ENCODE results near the gene NFATC1. TPM values are rescaled to one million over a fixed set of nuclear protein-coding genes. Genes with fewer than 3 reads are reported as not detected.

NFATC1 gene
- total RNA-seq, 6 donors from 2014 or later: 13.6 to 39.5 (median 20.3) TPM

DNA sequence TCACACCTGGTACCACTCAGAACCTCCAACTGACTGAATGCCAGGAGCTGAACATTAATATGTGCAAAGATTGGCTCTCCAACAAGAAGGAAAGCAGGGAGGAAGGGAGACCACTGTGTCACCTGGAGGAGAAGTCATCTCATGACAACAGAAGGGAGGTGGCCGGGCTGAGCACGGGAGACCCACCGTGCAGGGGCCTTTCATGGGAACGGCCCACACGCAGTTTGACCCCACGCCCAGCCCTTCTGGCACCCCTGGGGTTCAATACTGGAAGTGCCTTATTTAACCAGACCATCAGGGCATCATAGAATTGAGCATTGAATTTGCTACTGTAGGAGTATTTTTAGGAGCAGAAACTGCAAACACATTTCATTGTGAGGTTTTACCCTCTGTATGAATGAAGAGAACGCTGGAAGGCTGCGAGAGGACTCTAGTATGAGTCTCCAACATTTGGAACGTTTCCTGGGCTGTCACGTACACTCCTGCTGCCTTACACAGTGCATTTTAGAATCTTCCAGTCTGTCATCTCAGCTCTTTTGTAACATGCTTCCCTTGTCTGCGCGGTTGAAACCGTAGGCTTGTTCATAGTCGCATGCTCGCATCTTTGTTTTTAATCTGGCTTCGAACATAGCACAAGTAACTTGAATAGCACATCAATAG lies 132.1 kb downstream of the NFATC1 start:
- no peak overlapping the region for H3K4me3 ChIP-seq
- peaks cover 0 to 29% (median 6%) of the 10 kb centered on the region in 4 donors for H3K36me3 ChIP-seq
- no peaks in the 10 kb centered on the region for H3K27me3 ChIP-seq
- ATAC-seq (ENCODE audit: low FRiP score in 2 of 2): no peak
- TF ChIP-seq POLR2AphosphoS5 (IDR thresholded peaks at IDR 0.05): no peak
- TF ChIP-seq EP300 (IDR thresholded peaks at IDR 0.05): no peak
- TF ChIP-seq, protein P1, sequence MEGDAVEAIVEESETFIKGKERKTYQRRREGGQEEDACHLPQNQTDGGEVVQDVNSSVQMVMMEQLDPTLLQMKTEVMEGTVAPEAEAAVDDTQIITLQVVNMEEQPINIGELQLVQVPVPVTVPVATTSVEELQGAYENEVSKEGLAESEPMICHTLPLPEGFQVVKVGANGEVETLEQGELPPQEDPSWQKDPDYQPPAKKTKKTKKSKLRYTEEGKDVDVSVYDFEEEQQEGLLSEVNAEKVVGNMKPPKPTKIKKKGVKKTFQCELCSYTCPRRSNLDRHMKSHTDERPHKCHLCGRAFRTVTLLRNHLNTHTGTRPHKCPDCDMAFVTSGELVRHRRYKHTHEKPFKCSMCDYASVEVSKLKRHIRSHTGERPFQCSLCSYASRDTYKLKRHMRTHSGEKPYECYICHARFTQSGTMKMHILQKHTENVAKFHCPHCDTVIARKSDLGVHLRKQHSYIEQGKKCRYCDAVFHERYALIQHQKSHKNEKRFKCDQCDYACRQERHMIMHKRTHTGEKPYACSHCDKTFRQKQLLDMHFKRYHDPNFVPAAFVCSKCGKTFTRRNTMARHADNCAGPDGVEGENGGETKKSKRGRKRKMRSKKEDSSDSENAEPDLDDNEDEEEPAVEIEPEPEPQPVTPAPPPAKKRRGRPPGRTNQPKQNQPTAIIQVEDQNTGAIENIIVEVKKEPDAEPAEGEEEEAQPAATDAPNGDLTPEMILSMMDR (IDR thresholded peaks at IDR 0.05): no peak
- TF ChIP-seq POLR2A (IDR thresholded peaks at IDR 0.05): no peak
- H3K4me1 ChIP-seq: peaks cover 10 to 17% (median 14%) of the 10 kb centered on the region in 4 donors
- 95% methylated on average over 12 to 16 of the region's 16 CpGs for WGBS, 2 donors
- peak overlapping the region in 2 of 4 donors; percentile 13 to 77 for H3K27ac ChIP-seq
- no peaks in the 10 kb centered on the region for H3K9me3 ChIP-seq
- peak in 1 of 2 donors; percentile 16 for DNase-seq

- DNase-seq (no peak), ATAC-seq (ENCODE audit: low FRiP score in 2 of 2) (no peak)
- H3K36me3 ChIP-seq: peaks cover 0 to 29% (median 6%) of the 10 kb centered on the region in 4 donors
- TF ChIP-seq, protein P1 (IDR thresholded peaks at IDR 0.05): no peak
- TF ChIP-seq POLR2A (IDR thresholded peaks at IDR 0.05) (no peak), POLR2AphosphoS5 (IDR thresholded peaks at IDR 0.05) (no peak), EP300 (IDR thresholded peaks at IDR 0.05) (no peak)
- H3K9me3 ChIP-seq: no peaks in the 10 kb centered on the region
- peaks cover 10 to 16% (median 14%) of the 10 kb centered on the region in 4 donors for H3K4me1 ChIP-seq
- 94 to 96% methylated on average over 17 of the region's 17 CpGs for WGBS, 2 donors
- no peak overlapping the region for H3K27ac ChIP-seq
- H3K27me3 ChIP-seq: no peaks in the 10 kb centered on the region
- no peak overlapping the region for H3K4me3 ChIP-seq
These were observed 132.6 kb downstream of the NFATC1 start for GRCh38 chr18:79528316-79528695.

GRCh38 chr18:79528846-79529245 lies 133.1 kb downstream of the NFATC1 start:
- Histone ChIP-seq H3K4me1 (peaks cover 10 to 14% (median 11%) of the 10 kb centered on the region in 4 donors), H3K9me3 (no peaks in the 10 kb centered on the region), H3K4me3 (no peak overlapping the region), H3K27me3 (no peaks in the 10 kb centered on the region), H3K36me3 (peaks cover 0 to 29% (median 6%) of the 10 kb centered on the region in 4 donors), H3K27ac (no peak overlapping the region)
- TF ChIP-seq POLR2A (IDR thresholded peaks at IDR 0.05) (no peak), EP300 (IDR thresholded peaks at IDR 0.05) (no peak)
- TF ChIP-seq, protein P1 (IDR thresholded peaks at IDR 0.05): peak; percentile 81 to 86 (median 84)
- WGBS, 2 donors: 58 to 71% methylated on average over 25 to 26 of the region's 26 CpGs
- ATAC-seq (ENCODE audit: low FRiP score in 2 of 2) (peak in 1 of 2 donors; percentile 60), DNase-seq (peak in 1 of 2 donors; percentile 66)

DNA sequence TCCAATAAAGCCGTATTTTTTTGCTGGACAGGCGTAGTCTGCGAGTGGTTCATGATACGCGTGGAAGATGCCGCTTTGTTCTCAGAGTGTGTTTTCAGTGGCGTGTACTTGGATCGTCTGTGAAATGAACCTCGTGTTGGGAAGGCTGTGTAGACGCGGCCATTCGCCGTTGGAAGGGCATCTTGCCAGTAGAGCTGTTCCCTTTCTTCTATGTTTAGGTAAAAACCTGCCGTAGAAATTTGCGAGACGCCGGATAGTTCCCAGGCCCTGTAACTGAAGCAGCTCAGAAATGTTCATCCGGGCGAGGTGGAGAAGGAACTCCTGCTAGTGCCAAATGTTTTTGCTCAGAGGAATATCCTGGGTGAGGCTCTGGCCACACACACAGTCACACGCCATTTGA lies 133.6 kb downstream of the NFATC1 start:
- H3K9me3 ChIP-seq: no peaks in the 10 kb centered on the region
- DNase-seq (peak in 1 of 2 donors; percentile 11), ATAC-seq (ENCODE audit: low FRiP score in 2 of 2) (no peak)
- H3K4me3 ChIP-seq: no peak overlapping the region
- no peaks in the 10 kb centered on the region for H3K27me3 ChIP-seq
- TF ChIP-seq EP300 (IDR thresholded peaks at IDR 0.05) (no peak), POLR2A (IDR thresholded peaks at IDR 0.05) (no peak), POLR2AphosphoS5 (IDR thresholded peaks at IDR 0.05) (no peak)
- TF ChIP-seq, protein P1 (IDR thresholded peaks at IDR 0.05): no peak
- peaks cover 0 to 29% (median 6%) of the 10 kb centered on the region in 4 donors for H3K36me3 ChIP-seq
- H3K27ac ChIP-seq: no peak overlapping the region
- WGBS, 2 donors: 91 to 94% methylated on average over 20 of the region's 20 CpGs
- peaks cover 10 to 12% (median 10%) of the 10 kb centered on the region in 4 donors for H3K4me1 ChIP-seq

- Histone ChIP-seq H3K9me3 (no peaks in the 10 kb centered on the region), H3K36me3 (peaks cover 0 to 29% (median 6%) of the 10 kb centered on the region in 4 donors), H3K27me3 (no peaks in the 10 kb centered on the region), H3K4me3 (no peak overlapping the region), H3K27ac (no peak overlapping the region), H3K4me1 (peaks cover 10 to 12% (median 10%) of the 10 kb centered on the region in 4 donors)
- TF ChIP-seq EP300 (IDR thresholded peaks at IDR 0.05) (no peak), POLR2A (IDR thresholded peaks at IDR 0.05) (no peak), POLR2AphosphoS5 (IDR thresholded peaks at IDR 0.05) (no peak)
- TF ChIP-seq, protein P1 (IDR thresholded peaks at IDR 0.05): no peak
- ATAC-seq (ENCODE audit: low FRiP score in 2 of 2) (no peak), DNase-seq (no peak)
- 91 to 93% methylated on average over 23 to 24 of the region's 24 CpGs for WGBS, 2 donors
These were observed 134.3 kb downstream of the NFATC1 start for GRCh38 chr18:79529991-79530390.
